GM23338 (cell line): ENCODE results near the gene YLPM1. TPM values are rescaled to one million over a fixed set of nuclear protein-coding genes. Genes with fewer than 3 reads are reported as not detected.

ENCODE experiments used
- ATAC-seq: fragments of 200-7000 bp; cut with Tn5 transposase; 3 replicates; pipeline ENCODE4 v1.9.1; 2020
- DNase-seq: peaks from one replicate; pipeline ENCODE4 v3.0.0-alpha.2; 2015; ENCODE audit warnings: low spot score
- H2AFZ ChIP-seq: fragments of 200-600 bp; sonication (generic); 2 replicates; pipeline ENCODE4 v1.8.0; 2016; ENCODE audit warnings: antibody characterized with exemption, mild to moderate bottlenecking, moderate library complexity
- H3F3A ChIP-seq: fragments of 200-600 bp; sonication (generic); replicated peaks from 2 replicates; pipeline ENCODE4 v1.8.0; 2017; ENCODE audit warnings: antibody characterized with exemption, mixed run types, low read depth
- H3K27ac ChIP-seq: fragments of 200-600 bp; sonication (generic); 2 replicates; pipeline ENCODE4 v1.6.1; 2016; ENCODE audit warnings: low read depth
- H3K27me3 ChIP-seq: fragments of 200-600 bp; sonication (generic); 2 replicates; pipeline ENCODE4 v1.8.0; 2016; ENCODE audit warnings: mild to moderate bottlenecking, mixed run types, moderate library complexity; ENCODE audit not compliant: insufficient read depth
- H3K36me3 ChIP-seq: fragments of 200-600 bp; sonication (generic); 2 replicates; pipeline ENCODE4 v1.8.0; 2016; ENCODE audit warnings: mild to moderate bottlenecking; ENCODE audit not compliant: insufficient read depth
- H3K4me1 ChIP-seq: fragments of 200-600 bp; sonication (generic); 2 replicates; pipeline ENCODE4 v1.8.0; 2016; ENCODE audit warnings: mild to moderate bottlenecking, moderate library complexity; ENCODE audit not compliant: insufficient read depth
- H3K4me2 ChIP-seq: fragments of 200-600 bp; sonication (generic); 2 replicates; pipeline ENCODE4 v1.7.1; 2017; ENCODE audit warnings: mixed run types
- H3K4me3 ChIP-seq: fragments of 200-600 bp; sonication (generic); 2 replicates; pipeline ENCODE4 v1.6.1; 2016; ENCODE audit warnings: mixed run types
- H3K79me2 ChIP-seq: fragments of 200-600 bp; sonication (generic); replicated peaks from 2 replicates; pipeline ENCODE4 v1.8.0; 2017; ENCODE audit warnings: mild to moderate bottlenecking; ENCODE audit not compliant: insufficient read depth
- H3K9me2 ChIP-seq: fragments of 200-600 bp; sonication (generic); 2 replicates; pipeline ENCODE4 v1.8.0; 2017; ENCODE audit not compliant: insufficient read depth
- H4K20me1 ChIP-seq: fragments of 200-600 bp; sonication (generic); replicated peaks from 2 replicates; pipeline ENCODE4 v1.8.0; 2017; ENCODE audit warnings: mild to moderate bottlenecking; ENCODE audit not compliant: insufficient read depth
- H3K27ac Mint-ChIP-seq: 2 replicates; pipeline ENCODE4 v1.8.0; 2020; ENCODE audit warnings: inconsistent platforms, mild to moderate bottlenecking, moderate library complexity, mixed read lengths
- H3K27me3 Mint-ChIP-seq: 3 replicates; pipeline ENCODE4 v1.8.0; 2022; ENCODE audit warnings: low read depth, mild to moderate bottlenecking, moderate library complexity, mixed read lengths, inconsistent platforms; ENCODE audit not compliant: insufficient read depth, poor library complexity
- H3K36me3 Mint-ChIP-seq: 3 replicates; pipeline ENCODE4 v1.8.0; 2021; ENCODE audit warnings: low read depth, mild to moderate bottlenecking, inconsistent platforms, moderate library complexity, mixed read lengths
- H3K4me1 Mint-ChIP-seq: 3 replicates; pipeline ENCODE4 v1.8.0; 2020; ENCODE audit warnings: mild to moderate bottlenecking, inconsistent platforms, mixed read lengths
- H3K4me3 Mint-ChIP-seq: 3 replicates; pipeline ENCODE4 v1.8.0; 2021; ENCODE audit warnings: moderate library complexity, mild to moderate bottlenecking, inconsistent platforms, mixed read lengths
- H3K9me3 Mint-ChIP-seq: 3 replicates; pipeline ENCODE4 v1.8.0; 2020; ENCODE audit warnings: moderate library complexity, mild to moderate bottlenecking, inconsistent platforms, mixed read lengths
- CREB1 ChIP-seq: fragments of 250-450 bp; sonication (Bioruptor Pico); IDR thresholded peaks from 2 replicates; pipeline ENCODE4 v1.5.0; 2020; ENCODE audit warnings: low read depth, mild to moderate bottlenecking, moderate library complexity
- ETS1 ChIP-seq: IDR thresholded peaks from 2 replicates; pipeline ENCODE4 v1.6.1; 2016; ENCODE audit warnings: antibody characterized with exemption
- EZH2 ChIP-seq: fragments of 200-600 bp; sonication (generic); IDR thresholded peaks from one replicate; pipeline ENCODE4 v1.8.0; 2017; ENCODE audit warnings: antibody characterized with exemption, mild to moderate bottlenecking, low read depth; ENCODE audit not compliant: unreplicated experiment
- JUNB ChIP-seq: IDR thresholded peaks from one replicate; pipeline ENCODE4 v1.6.1; 2016; ENCODE audit warnings: antibody characterized with exemption; ENCODE audit not compliant: unreplicated experiment
- POLR2AphosphoS5 ChIP-seq: IDR thresholded peaks from 2 replicates; pipeline ENCODE4 v1.6.1; 2016; ENCODE audit warnings: antibody characterized with exemption, low read depth
- REST ChIP-seq: IDR thresholded peaks from one replicate; pipeline ENCODE4 v1.6.1; 2018; ENCODE audit warnings: antibody characterized with exemption; ENCODE audit not compliant: unreplicated experiment
- polyA plus RNA-seq: library from polyadenylated mRNA; unstranded; fragments of >200 nt; fragmentation: Nextera tagmentation; extraction: Ambion mirVana; gene quantifications from 2 replicates; pipeline ENCODE4 v1.2.1, GENCODE V29; 2016
- total RNA-seq: library from RNA; depleted of rRNA; stranded (reverse); fragments of >200 nt; shearing (Covaris generic); gene quantifications from 2 replicates; pipeline ENCODE4 v1.2.3, GENCODE V29; 2014

The YLPM1 gene
- total and polyA plus RNA-seq, 2 experiments from 2014 or later, result 39.2 to 58.4 TPM

GRCh38 chr14:74786796-74787315, 23.7 kb downstream of the YLPM1 start:
- peaks cover 14% of the 10 kb centered on the region for H3K4me1 Mint-ChIP-seq
- peaks cover 19% of the 10 kb centered on the region for H3K4me1 ChIP-seq
- peaks cover 53% of the 10 kb centered on the region for H3K36me3 Mint-ChIP-seq
- H3F3A ChIP-seq, result no peaks in the 10 kb centered on the region
- H3K4me3 ChIP-seq, result no peak overlapping the region
- no peaks in the 10 kb centered on the region for H3K27me3 Mint-ChIP-seq
- no peak for DNase-seq
- no peak overlapping the region for H2AFZ ChIP-seq
- H3K36me3 ChIP-seq, result peaks cover 22% of the 10 kb centered on the region; the same call in 1 of the 2 replicates
- H3K4me3 Mint-ChIP-seq, result no peak overlapping the region
- H3K27ac ChIP-seq, result no peak overlapping the region
- H3K27me3 ChIP-seq, result no peaks in the 10 kb centered on the region
- H3K9me2 ChIP-seq, result no peaks in the 10 kb centered on the region
- H3K27ac Mint-ChIP-seq, result peak overlapping the region; percentile 48; the same call in 1 of the 2 replicates
- TF ChIP-seq JUNB, result no peak
- no peak for TF ChIP-seq EZH2
- TF ChIP-seq CREB1 (CRISPR knock-in tag), result no peak
- no peak for TF ChIP-seq POLR2AphosphoS5
- no peaks in the 10 kb centered on the region for H4K20me1 ChIP-seq
- H3K79me2 ChIP-seq, result peaks cover 74% of the 10 kb centered on the region
- ATAC-seq, result no peak
- no peak overlapping the region for H3K4me2 ChIP-seq
- H3K9me3 Mint-ChIP-seq, result no peaks in the 10 kb centered on the region

- Histone ChIP-seq H3K79me2 (peaks cover 73% of the 10 kb centered on the region), H3K4me3 (0 out of 2 replicates have a peak overlapping the region, but pooled peaks have one; percentile 5), H3K27ac (peak overlapping the region; percentile 40), H3K27me3 (no peaks in the 10 kb centered on the region), H3K4me2 (peak overlapping the region; percentile 30), H4K20me1 (no peaks in the 10 kb centered on the region; the same call in none of the 2 replicates), H3K9me2 (no peaks in the 10 kb centered on the region), H3K4me1 (peaks cover 31% of the 10 kb centered on the region), H3K36me3 (no peaks in the 10 kb centered on the region), H2AFZ (no peak overlapping the region), H3F3A (no peaks in the 10 kb centered on the region)
- peak; percentile 88 for ATAC-seq
- Mint-ChIP-seq H3K36me3 (peaks cover 15% of the 10 kb centered on the region), H3K9me3 (no peaks in the 10 kb centered on the region), H3K4me3 (peak overlapping the region; percentile 6), H3K27me3 (no peaks in the 10 kb centered on the region), H3K4me1 (peaks cover 37% of the 10 kb centered on the region), H3K27ac (peak overlapping the region; percentile 88)
- peak; percentile 72 for DNase-seq
- TF ChIP-seq ETS1 (peak; percentile 65), REST (no peak)
These were observed 29.3 kb downstream of the YLPM1 start for GRCh38 chr14:74792249-74793039.
